Fibroblast of skin of abdomen (primary cell): ENCODE measurements around the gene SLC25A22.

Experiments
- DNase-seq: peaks from one replicate; pipeline ENCODE4 v3.0.0-alpha.2; 2013

SLC25A22 gene

GRCh38 chr11:788953-789940 is 8.8 kb downstream of the SLC25A22 start:
- DNase-seq = no peak

GRCh38 chr11:788009-788640 is 10.0 kb downstream of the SLC25A22 start:
- no peak for DNase-seq

GRCh38 chr11:787084-787675 is 10.9 kb downstream of the SLC25A22 start:
- no peak for DNase-seq

GRCh38 chr11:786235-787083 is 11.6 kb downstream of the SLC25A22 start:
- no peak for DNase-seq

GRCh38 chr11:783581-784015 is 14.5 kb downstream of the SLC25A22 start:
- peak; percentile 87 for DNase-seq

- no peak for DNase-seq
These were observed 15.6 kb downstream of the SLC25A22 start for GRCh38 chr11:782264-783174.

GRCh38 chr11:779955-780532 is 18.0 kb downstream of the SLC25A22 start:
- no peak for DNase-seq

GRCh38 chr11:778976-779954 is 18.8 kb downstream of the SLC25A22 start:
- no peak for DNase-seq

- DNase-seq = peak; percentile 84
These were observed 20.5 kb downstream of the SLC25A22 start, which contains the start of gene GATD1 for GRCh38 chr11:777288-778255. Gene GATD1 (minus strand): TSS chr11:777487. CDS start chr11:777462, 25 bp downstream.

GRCh38 chr11:776561-777287 is 21.4 kb downstream of the SLC25A22 start:
- DNase-seq = no peak

- DNase-seq = no peak
These were observed 21.9 kb downstream of the SLC25A22 start for GRCh38 chr11:776263-776560.

- no peak for DNase-seq
These were observed 23.0 kb downstream of the SLC25A22 start for GRCh38 chr11:774873-775592.

GRCh38 chr11:773830-774229 is 24.3 kb downstream of the SLC25A22 start:
- no peak for DNase-seq

- DNase-seq = no peak
These were observed 24.7 kb downstream of the SLC25A22 start for GRCh38 chr11:773425-773824.

GRCh38 chr11:772429-773390 is 25.4 kb downstream of the SLC25A22 start:
- no peak for DNase-seq
